ENCODE results near the gene DVL2.

Gene DVL2

GRCh38 chr17:7228920-7229319 lies 5.4 kb downstream of the DVL2 start:
- TF ChIP-seq ISL1 (CRISPR knock-in tag; IDR thresholded peaks at IDR 0.05) (no peak), OSR1 (CRISPR knock-in tag; IDR thresholded peaks at IDR 0.05) (no peak), CREB5 (CRISPR knock-in tag; IDR thresholded peaks at IDR 0.05; ENCODE audit: low read depth) (no peak), POU6F1 (CRISPR knock-in tag; IDR thresholded peaks at IDR 0.05; ENCODE audit: borderline replicate concordance, low read depth) (no peak), CSDC2 (CRISPR knock-in tag; IDR thresholded peaks at IDR 0.05) (no peak), BACH2 (CRISPR knock-in tag; IDR thresholded peaks at IDR 0.05; ENCODE audit: borderline replicate concordance) (no peak), GLIS3 (CRISPR knock-in tag; IDR thresholded peaks at IDR 0.05) (no peak), TCF4 (CRISPR knock-in tag; IDR thresholded peaks at IDR 0.05; ENCODE audit: borderline replicate concordance) (no peak), SNAI2 (CRISPR knock-in tag; IDR thresholded peaks at IDR 0.05) (no peak), ZNF565 (CRISPR knock-in tag; conservative IDR thresholded peaks at IDR 0.05; ENCODE audit: low read depth) (no peak), TOX (CRISPR knock-in tag; IDR thresholded peaks at IDR 0.05; ENCODE audit: borderline replicate concordance) (no peak), TSHZ2 (CRISPR knock-in tag; IDR thresholded peaks at IDR 0.05) (no peak), PATZ1 (CRISPR knock-in tag; IDR thresholded peaks at IDR 0.05; ENCODE audit: borderline replicate concordance) (no peak), CSRNP3 (CRISPR knock-in tag; IDR thresholded peaks at IDR 0.05) (no peak)

GRCh38 chr17:7226721-7227710 lies 7.3 kb downstream of the DVL2 start:
- no peak for ATAC-seq
- TF ChIP-seq PATZ1 (CRISPR knock-in tag; IDR thresholded peaks at IDR 0.05; ENCODE audit: borderline replicate concordance) (no peak), CSRNP3 (CRISPR knock-in tag; IDR thresholded peaks at IDR 0.05) (no peak)

More at GRCh38 chr17:7228920-7229319, 5.4 kb downstream of the DVL2 start:
- ATAC-seq: no peak
